ENCODE results near the gene RBMS3. TPM values are rescaled to one million over a fixed set of nuclear protein-coding genes. Genes with fewer than 3 reads are reported as not detected.
A peak's percentile ranks its signal among the peaks of the same experiment; 100 is the strongest.

The RBMS3 gene
- total RNA-seq, 1 donor from 2014 or later: 33.0 TPM

DNA sequence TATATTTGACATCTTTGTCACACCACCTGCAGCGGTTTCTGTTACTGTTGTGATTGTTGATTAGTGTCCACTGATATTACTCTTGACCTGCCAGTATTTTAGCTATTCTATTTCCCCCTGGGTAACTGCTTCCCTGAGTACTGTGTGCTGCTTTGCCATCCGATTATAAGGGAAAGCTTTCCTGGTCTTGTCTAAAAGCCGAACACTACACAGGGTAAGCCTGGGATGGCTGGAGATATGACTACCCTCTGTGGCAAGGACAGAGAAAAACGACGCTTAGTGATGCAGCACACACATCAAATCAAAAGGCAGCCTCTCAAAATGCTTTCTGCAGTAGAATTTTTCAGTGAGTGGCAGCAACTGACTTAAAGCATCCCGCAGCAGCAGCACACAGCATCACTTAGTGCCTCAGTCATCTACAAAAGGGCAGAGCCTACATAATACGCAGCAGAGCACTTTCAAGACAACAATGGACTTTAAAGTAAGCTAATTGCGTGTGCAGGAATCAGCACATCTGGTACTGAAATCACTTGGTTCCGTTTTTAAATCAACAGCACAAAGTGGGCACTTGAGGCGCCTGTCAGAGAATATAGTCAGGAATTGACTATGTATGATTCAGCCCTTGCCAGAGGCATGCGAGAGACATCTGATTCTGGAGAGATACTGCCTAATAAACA lies 669.2 kb downstream of the RBMS3 start:
- Histone ChIP-seq H3K4me2 (ENCODE audit: low read length) (peak overlapping the region; percentile 19), H2AFZ (ENCODE audit: low read depth, low read length) (no peak overlapping the region), H3K27me3 (ENCODE audit: insufficient read depth, low read length) (no peaks in the 10 kb centered on the region), H3K79me2 (ENCODE audit: insufficient read depth, low read length) (no peaks in the 10 kb centered on the region), H4K20me1 (ENCODE audit: insufficient read depth, low read length) (no peaks in the 10 kb centered on the region), H3K27ac (ENCODE audit: low read depth, low read length) (no peak overlapping the region), H3K36me3 (ENCODE audit: insufficient read depth, low read length) (no peaks in the 10 kb centered on the region), H3K9me3 (ENCODE audit: insufficient read depth, low read depth, low read length) (no peaks in the 10 kb centered on the region), H3K9ac (ENCODE audit: low read length) (no peak overlapping the region), H3K4me1 (ENCODE audit: insufficient read depth, low read length) (peaks cover 3% of the 10 kb centered on the region), H3K4me3 (ENCODE audit: insufficient read depth, low read depth, low read length) (no peak overlapping the region)
- no peaks in the 10 kb centered on the region for H3K36me3 Mint-ChIP-seq (ENCODE audit: low read depth, unreplicated experiment)
- DNase-seq (ENCODE audit: low read depth) (peak; percentile 16), FAIRE-seq (no peak)
- peaks cover 15% of the 10 kb centered on the region for H3K4me1 Mint-ChIP-seq (ENCODE audit: low read depth, unreplicated experiment)
- H3K9me3 Mint-ChIP-seq (ENCODE audit: unreplicated experiment): no peaks in the 10 kb centered on the region
- no peak overlapping the region for H3K27ac Mint-ChIP-seq (ENCODE audit: unreplicated experiment)
- H3K4me3 Mint-ChIP-seq (ENCODE audit: unreplicated experiment): no peak overlapping the region
- TF ChIP-seq, protein P1, sequence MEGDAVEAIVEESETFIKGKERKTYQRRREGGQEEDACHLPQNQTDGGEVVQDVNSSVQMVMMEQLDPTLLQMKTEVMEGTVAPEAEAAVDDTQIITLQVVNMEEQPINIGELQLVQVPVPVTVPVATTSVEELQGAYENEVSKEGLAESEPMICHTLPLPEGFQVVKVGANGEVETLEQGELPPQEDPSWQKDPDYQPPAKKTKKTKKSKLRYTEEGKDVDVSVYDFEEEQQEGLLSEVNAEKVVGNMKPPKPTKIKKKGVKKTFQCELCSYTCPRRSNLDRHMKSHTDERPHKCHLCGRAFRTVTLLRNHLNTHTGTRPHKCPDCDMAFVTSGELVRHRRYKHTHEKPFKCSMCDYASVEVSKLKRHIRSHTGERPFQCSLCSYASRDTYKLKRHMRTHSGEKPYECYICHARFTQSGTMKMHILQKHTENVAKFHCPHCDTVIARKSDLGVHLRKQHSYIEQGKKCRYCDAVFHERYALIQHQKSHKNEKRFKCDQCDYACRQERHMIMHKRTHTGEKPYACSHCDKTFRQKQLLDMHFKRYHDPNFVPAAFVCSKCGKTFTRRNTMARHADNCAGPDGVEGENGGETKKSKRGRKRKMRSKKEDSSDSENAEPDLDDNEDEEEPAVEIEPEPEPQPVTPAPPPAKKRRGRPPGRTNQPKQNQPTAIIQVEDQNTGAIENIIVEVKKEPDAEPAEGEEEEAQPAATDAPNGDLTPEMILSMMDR (IDR thresholded peaks at IDR 0.05; ENCODE audit: insufficient read depth, low read depth, low read length): no peak
- TF ChIP-seq EZH2 (IDR thresholded peaks at IDR 0.05; ENCODE audit: insufficient read depth, low read length): no peak
- H3K27me3 Mint-ChIP-seq (ENCODE audit: low read depth, unreplicated experiment): no peaks in the 10 kb centered on the region

DNA sequence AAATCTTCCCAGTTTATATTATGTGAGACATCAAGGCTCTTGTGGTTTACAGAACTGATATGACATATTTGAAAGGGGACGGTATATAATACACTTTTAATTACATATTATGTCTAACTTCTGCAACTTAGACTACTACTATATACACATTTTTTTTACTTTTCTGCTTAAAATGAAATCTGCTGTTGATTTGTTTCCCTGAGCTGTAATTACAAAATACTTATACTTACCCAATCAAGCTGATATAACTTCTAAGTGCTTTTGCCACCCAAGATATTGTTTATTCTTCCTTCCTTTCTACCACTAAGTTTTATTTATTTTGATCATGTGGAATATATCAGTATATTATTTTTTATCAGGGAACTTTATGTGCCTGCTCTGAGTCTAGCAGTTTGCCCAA lies 671.6 kb downstream of the RBMS3 start:
- no peaks in the 10 kb centered on the region for H3K79me2 ChIP-seq (ENCODE audit: insufficient read depth, low read length)
- no peaks in the 10 kb centered on the region for H4K20me1 ChIP-seq (ENCODE audit: insufficient read depth, low read length)
- H3K9me3 ChIP-seq (ENCODE audit: insufficient read depth, low read depth, low read length): no peaks in the 10 kb centered on the region
- no peak for DNase-seq (ENCODE audit: low read depth)
- no peaks in the 10 kb centered on the region for H3K36me3 ChIP-seq (ENCODE audit: insufficient read depth, low read length)
- H3K4me3 Mint-ChIP-seq (ENCODE audit: unreplicated experiment): no peak overlapping the region
- no peak overlapping the region for H3K9ac ChIP-seq (ENCODE audit: low read length)
- H3K27ac ChIP-seq (ENCODE audit: low read depth, low read length): no peak overlapping the region
- no peak overlapping the region for H2AFZ ChIP-seq (ENCODE audit: low read depth, low read length)
- FAIRE-seq: no peak
- no peaks in the 10 kb centered on the region for H3K9me3 Mint-ChIP-seq (ENCODE audit: unreplicated experiment)
- TF ChIP-seq, protein P1 (IDR thresholded peaks at IDR 0.05; ENCODE audit: insufficient read depth, low read depth, low read length): no peak
- no peak for TF ChIP-seq EZH2 (IDR thresholded peaks at IDR 0.05; ENCODE audit: insufficient read depth, low read length)
- H3K27ac Mint-ChIP-seq (ENCODE audit: unreplicated experiment): no peak overlapping the region
- no peak overlapping the region for H3K4me2 ChIP-seq (ENCODE audit: low read length)
- H3K4me3 ChIP-seq (ENCODE audit: insufficient read depth, low read depth, low read length): no peak overlapping the region
- peaks cover 15% of the 10 kb centered on the region for H3K4me1 Mint-ChIP-seq (ENCODE audit: low read depth, unreplicated experiment)
- no peaks in the 10 kb centered on the region for H3K36me3 Mint-ChIP-seq (ENCODE audit: low read depth, unreplicated experiment)
- peaks cover 3% of the 10 kb centered on the region for H3K4me1 ChIP-seq (ENCODE audit: insufficient read depth, low read length)
- H3K27me3 Mint-ChIP-seq (ENCODE audit: low read depth, unreplicated experiment): no peaks in the 10 kb centered on the region
- no peaks in the 10 kb centered on the region for H3K27me3 ChIP-seq (ENCODE audit: insufficient read depth, low read length)

DNA sequence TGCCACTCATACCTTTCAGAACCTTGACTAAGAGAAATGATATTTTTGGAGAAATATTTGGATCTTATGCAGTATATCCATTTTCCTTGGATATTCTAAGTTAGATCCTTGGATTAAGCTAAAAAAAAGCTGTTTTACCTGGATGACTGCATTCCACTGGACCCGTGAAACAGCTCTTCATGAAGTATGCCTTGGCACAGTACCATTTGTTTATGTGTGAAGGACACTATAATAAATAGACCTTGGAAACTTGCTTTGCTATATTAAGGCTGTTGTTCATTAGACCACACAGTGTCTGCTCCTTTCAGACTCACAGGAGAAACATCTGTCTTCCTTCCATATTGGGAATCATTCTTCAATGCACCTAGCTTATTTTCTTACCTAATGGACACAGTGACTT lies 674.5 kb downstream of the RBMS3 start:
- H3K9ac ChIP-seq (ENCODE audit: low read length): no peak overlapping the region
- no peaks in the 10 kb centered on the region for H3K79me2 ChIP-seq (ENCODE audit: insufficient read depth, low read length)
- FAIRE-seq: no peak
- Mint-ChIP-seq H3K27ac (ENCODE audit: unreplicated experiment) (no peak overlapping the region), H3K4me3 (ENCODE audit: unreplicated experiment) (no peak overlapping the region), H3K9me3 (ENCODE audit: unreplicated experiment) (peaks cover 3% of the 10 kb centered on the region), H3K36me3 (ENCODE audit: low read depth, unreplicated experiment) (peaks cover 14% of the 10 kb centered on the region), H3K27me3 (ENCODE audit: low read depth, unreplicated experiment) (no peaks in the 10 kb centered on the region), H3K4me1 (ENCODE audit: low read depth, unreplicated experiment) (no peaks in the 10 kb centered on the region)
- H2AFZ ChIP-seq (ENCODE audit: low read depth, low read length): no peak overlapping the region
- no peaks in the 10 kb centered on the region for H4K20me1 ChIP-seq (ENCODE audit: insufficient read depth, low read length)
- H3K4me3 ChIP-seq (ENCODE audit: insufficient read depth, low read depth, low read length): no peak overlapping the region
- H3K4me1 ChIP-seq (ENCODE audit: insufficient read depth, low read length): no peaks in the 10 kb centered on the region
- H3K4me2 ChIP-seq (ENCODE audit: low read length): no peak overlapping the region
- H3K27me3 ChIP-seq (ENCODE audit: insufficient read depth, low read length): no peaks in the 10 kb centered on the region
- H3K27ac ChIP-seq (ENCODE audit: low read depth, low read length): no peak overlapping the region
- no peaks in the 10 kb centered on the region for H3K36me3 ChIP-seq (ENCODE audit: insufficient read depth, low read length)
- no peak for TF ChIP-seq EZH2 (IDR thresholded peaks at IDR 0.05; ENCODE audit: insufficient read depth, low read length)
- TF ChIP-seq, protein P1 (IDR thresholded peaks at IDR 0.05; ENCODE audit: insufficient read depth, low read depth, low read length): no peak
- no peak for DNase-seq (ENCODE audit: low read depth)
- no peaks in the 10 kb centered on the region for H3K9me3 ChIP-seq (ENCODE audit: insufficient read depth, low read depth, low read length)
